HG03108 (cell line): ENCODE results near the gene RPS6KC1.
"Not testable (repeated sequence)": the region's sequence is repeated elsewhere in the genome, so short reads cannot be mapped to it uniquely, and the experiment has no call there.

Experiments
- ATAC-seq: cut with Tn5 transposase; IDR thresholded peaks from one replicate; pipeline ENCODE4 v1.9.1; 2021; ENCODE audit warnings: moderate library complexity; ENCODE audit not compliant: unreplicated experiment

Gene RPS6KC1, protein sequence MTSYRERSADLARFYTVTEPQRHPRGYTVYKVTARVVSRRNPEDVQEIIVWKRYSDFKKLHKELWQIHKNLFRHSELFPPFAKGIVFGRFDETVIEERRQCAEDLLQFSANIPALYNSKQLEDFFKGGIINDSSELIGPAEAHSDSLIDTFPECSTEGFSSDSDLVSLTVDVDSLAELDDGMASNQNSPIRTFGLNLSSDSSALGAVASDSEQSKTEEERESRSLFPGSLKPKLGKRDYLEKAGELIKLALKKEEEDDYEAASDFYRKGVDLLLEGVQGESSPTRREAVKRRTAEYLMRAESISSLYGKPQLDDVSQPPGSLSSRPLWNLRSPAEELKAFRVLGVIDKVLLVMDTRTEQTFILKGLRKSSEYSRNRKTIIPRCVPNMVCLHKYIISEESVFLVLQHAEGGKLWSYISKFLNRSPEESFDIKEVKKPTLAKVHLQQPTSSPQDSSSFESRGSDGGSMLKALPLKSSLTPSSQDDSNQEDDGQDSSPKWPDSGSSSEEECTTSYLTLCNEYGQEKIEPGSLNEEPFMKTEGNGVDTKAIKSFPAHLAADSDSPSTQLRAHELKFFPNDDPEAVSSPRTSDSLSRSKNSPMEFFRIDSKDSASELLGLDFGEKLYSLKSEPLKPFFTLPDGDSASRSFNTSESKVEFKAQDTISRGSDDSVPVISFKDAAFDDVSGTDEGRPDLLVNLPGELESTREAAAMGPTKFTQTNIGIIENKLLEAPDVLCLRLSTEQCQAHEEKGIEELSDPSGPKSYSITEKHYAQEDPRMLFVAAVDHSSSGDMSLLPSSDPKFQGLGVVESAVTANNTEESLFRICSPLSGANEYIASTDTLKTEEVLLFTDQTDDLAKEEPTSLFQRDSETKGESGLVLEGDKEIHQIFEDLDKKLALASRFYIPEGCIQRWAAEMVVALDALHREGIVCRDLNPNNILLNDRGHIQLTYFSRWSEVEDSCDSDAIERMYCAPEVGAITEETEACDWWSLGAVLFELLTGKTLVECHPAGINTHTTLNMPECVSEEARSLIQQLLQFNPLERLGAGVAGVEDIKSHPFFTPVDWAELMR

DNA sequence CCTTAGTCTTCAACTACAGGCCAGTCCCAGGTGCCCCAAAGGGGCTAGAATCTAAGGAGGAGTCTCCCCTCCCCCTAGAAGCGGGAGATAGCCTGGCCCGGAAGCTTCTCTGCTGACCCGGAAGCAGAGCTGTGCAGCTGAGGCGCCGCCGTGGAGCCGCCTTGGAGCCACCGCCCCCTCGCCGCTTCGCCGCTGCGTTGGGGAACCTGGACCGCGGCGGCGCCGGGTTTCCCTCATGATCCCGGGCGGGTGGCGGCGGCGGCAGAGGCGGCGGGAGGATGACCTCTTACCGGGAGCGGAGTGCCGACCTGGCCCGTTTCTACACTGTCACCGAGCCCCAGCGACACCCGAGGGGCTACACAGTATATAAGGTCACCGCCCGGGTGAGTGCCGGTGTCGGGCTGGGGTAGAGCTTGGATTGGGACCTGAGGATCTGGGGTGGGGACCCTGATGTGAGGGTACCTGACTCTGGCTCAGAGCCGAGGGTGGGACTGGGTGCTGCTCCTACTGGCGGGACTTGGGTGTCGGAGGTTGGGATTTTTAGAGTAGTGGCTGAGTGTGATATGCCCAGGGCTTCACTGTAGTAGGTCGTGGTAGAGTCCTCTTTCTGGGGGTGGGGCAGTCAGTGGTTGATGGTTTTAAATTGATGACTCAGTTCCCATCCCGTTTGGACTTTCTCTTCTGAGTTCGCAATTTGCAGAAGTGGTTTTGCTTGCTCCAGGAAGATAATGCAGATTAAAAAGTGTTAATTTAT, at the start of gene RPS6KC1:
RPS6KC1 (plus strand) TSS at position 115 of the 754 bp plus-strand sequence; CDS start at position 279, 164 bp downstream.
- ATAC-seq, result peak; percentile 98

DNA sequence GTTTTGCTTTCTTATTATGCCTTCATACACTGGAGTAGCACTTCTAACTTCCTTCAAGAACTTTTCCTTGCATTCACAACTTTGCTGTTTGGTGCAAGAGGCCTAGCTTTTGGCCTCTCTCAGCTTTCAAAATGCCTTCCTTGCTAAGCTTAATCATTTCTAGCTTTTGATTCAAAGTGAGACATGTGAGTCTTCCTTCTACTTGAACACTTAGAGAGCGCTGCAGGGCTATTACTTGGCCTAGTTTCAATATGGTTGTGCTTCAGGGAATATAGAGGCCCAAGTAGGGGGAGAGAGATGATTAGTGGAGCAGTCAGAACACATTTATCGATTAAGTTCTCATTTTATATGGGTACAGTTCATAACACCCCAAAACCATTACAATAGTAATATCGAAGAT, 47.8 kb upstream of the RPS6KC1 start:
- ATAC-seq, result no peak

DNA sequence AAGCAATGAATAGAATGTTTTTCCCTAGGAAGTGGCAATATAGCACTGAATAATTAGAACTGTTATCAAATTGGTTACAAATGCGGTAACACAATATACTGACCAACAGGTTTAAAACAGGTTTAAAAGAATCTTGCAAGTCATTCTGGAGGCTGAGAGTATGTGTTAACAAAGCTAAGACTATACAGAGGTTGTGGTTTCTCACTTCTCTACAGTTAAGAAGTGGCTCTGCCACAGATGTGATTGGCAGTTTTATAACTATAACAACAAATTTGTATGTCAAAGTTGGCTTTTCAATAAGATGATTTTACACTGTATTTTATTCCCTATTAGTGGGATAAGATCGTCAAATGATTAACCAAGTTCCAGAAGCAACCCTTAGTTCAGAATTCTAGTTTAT, 42.5 kb upstream of the RPS6KC1 start:
- peak; percentile 79 for ATAC-seq

DNA sequence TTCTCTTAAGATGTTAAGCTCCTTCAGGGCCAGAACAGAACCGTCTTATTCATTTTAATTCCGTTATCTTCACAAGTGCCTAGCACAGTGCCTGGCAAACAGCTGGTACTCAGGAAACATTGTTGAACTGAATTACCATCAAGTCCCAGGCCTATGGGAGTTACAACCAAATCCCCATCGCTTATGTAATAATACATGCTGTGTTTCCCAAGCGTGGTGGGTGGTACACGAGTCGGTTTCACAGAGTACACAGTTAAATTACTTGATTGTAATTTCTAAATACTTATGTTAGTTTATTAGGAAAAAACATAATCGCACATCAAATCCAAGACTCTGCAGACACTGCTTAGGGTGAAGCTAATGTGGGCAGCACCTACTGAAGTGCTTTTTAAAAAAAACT, 36.4 kb upstream of the RPS6KC1 start:
- ATAC-seq, result no peak

DNA sequence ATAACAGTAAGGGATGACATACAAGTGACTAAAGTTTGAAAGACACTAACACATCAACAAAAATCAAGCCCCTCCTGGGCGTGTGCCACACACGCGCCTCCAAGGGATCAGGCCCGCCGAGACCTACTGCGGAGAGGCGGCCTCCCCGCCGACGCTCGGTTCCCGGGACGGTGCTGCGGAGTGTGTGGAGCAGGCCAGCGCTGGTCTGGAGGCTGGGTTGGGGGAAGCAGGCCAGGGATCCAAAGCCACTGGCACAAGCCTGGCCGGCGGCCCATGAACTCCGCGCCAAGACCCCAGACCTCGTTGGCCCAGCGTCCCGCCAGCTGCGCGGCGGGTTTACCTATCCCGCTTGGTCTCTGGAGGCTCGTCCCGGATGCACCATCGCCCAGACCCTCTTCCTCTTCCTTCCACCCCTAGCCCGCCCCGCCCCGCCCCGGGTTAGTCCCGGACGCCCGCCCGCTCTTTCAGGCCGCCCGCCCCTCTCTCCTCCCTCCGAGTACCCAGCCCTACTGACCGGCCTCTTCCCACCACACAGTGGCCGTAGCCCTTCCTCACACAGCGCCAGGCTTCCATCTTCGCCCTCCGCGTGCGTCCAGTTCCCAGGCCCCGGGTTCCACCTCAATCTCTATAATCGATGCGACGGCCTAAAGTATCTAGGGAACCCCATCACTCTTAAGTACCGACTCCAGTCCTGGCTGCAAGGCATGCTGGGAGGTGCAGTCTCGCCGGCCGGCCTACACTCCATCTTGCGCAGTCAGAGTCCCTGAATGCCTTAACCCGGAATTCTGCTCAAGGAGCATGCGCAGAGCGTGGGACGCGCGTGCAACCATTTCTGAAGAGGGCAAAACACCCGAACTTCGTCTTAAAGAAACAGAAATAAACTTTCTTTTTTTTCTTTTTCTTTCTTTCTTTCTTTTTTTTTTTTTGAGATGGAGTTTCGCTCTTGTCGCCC, 35.7 kb upstream of the RPS6KC1 start, which contains the start of gene ANGEL2:
ANGEL2 (minus strand) TSS at position 769 of the 952 bp plus-strand sequence; CDS start at position 573, 196 bp downstream.
- ATAC-seq, result peak; percentile 91

DNA sequence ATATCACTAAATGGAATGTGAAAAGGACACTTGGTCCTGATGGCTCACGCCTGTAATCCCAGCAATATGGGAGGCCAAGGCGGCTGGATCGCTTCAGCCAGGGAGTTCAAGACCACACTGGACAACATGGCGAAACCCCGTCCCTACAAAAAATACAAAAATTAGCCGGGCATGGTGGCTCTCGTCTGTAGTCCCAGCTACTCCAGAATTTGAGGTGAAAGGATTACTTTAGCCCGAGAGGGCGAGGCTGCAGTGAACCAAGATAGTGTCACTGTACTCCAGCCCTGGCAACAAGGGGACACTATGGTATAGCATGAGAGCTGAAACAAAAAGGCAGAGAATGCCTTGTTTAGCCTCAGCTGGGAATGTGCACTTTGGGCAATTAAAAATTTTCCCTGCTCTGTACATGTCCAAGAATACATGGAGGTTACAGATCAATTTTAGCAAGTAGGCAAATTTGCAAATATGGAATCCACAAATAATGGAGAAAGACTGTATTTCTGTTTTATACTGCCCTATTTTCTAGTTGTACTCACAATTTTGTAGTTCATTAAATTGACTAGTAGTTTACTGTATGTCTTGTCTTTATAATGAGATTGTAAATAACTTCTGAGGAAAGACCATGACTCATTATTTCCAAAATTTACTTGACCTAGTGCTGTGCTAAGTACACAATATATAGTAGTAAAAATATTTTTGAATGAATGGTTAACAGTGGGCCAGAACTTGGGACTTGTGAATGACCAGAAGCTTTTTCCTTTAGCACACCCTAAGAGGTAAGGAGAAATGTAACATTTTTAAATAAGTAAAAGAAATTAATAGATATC, 33.4 kb upstream of the RPS6KC1 start:
- no peak for ATAC-seq

DNA sequence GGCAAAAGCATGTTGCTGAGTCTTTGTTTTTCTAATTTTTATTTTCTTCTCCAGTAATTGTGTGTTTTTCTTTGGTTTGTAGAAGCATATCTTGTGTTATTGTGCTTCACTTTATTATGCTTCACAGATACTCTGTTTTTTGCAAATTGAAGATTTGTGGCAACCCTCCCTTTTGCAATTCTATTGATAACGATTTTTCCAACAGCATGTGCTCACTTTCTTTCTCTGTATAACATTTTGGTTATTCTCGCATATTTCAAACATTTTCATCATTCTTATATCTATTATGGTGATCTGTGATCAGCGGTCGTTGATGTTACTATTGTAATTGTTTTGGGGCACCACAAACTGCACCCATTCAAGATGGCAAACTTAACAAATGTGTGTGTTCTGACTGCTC, 31.6 kb upstream of the RPS6KC1 start:
- no peak for ATAC-seq

DNA sequence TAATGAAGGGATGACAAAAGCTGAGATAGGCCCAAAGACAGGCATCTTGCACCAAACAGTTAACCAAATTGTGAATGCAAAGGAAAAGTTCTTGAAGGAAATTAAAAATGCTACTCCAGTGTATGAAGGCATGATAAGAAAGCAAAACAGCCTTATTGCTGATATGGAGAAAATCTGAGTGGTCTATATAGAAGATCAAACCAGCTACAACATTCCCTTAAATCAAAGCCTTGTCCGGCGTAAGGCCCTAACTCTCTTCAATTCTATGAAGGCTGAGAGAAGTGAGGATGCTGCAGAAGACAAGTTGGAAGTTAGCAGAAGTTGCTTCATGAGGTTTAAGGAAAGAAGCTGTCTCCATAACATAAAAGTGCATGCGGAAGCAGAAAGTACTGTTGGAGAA, 31.0 kb upstream of the RPS6KC1 start:
- no peak for ATAC-seq

DNA sequence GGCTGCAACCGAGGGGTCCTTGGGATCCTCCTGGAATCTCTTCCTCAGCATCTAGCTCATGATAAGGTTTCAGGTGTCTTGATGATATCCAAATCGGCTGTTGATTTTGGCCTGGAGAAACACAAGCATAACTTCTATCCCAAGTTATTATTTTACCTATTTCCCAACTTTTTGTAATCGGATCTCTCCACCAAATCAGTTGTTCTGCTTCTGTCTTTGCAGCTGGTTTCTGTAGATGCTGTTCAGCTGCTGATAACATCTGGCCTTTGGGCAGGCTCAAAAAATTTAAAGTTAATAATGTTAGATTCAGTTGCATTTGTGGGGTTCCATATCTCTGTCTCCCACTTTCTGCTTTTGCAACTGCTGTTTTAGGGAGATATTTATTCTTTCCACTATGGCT, 24.0 kb upstream of the RPS6KC1 start:
- not testable (repeated sequence) for ATAC-seq

DNA sequence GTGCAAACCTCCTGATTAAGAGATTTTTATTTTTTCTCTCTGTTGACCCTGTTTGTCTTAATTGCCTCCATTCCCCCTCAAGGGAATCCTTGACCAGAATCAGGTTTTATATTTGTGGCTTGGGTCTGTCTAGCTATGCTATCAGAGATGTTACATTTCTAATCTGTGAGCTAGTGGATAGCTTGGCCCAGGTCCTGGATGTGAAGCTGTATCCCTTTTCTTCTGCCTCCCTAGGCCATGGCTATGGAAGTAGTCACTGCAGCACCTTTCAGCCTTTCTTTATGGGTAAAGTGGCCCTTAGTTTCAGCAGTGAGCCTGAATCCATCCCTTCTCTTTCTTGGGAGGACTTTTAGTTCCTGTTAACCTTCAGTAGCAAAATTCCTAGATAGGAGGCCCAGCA, 18.4 kb upstream of the RPS6KC1 start:
- ATAC-seq, result no peak

DNA sequence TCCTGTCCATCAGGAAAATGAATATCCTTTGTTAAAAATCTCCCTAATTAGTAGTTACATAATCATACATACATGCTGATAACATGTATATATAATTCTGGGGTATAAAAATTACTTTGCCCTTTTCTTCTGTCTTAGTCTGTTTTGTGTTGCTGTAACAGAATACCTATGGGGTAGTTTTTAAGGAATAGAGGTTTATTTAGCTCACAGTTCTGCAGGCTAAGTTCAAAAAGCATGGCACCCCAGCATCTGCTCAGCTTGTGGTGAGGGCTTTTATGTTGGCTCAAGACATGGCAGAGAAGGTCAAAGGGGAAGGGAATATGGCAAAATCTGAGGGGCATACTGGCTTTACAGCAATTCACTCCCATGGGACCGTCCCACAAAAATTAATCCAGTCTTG, 16.3 kb upstream of the RPS6KC1 start:
- ATAC-seq, result no peak

DNA sequence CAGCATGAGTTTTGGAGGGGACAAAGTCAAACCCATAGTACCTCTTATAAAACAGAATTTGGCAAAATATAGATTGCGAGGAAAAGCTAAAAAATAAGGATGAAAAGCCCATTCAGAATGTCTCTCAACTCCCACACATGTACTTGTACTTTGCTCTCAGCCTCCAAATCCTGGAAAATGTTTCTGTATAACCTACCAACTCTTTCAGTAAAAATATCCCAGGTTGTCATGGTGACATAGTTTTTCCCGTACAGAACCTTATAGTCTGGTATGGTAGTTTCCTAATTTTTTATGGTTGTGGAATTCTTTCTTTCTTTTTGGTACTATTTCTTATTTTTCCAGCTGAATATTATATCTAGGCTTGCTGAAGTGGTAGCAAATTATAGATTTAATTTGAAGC, 15.5 kb upstream of the RPS6KC1 start:
- no peak for ATAC-seq

DNA sequence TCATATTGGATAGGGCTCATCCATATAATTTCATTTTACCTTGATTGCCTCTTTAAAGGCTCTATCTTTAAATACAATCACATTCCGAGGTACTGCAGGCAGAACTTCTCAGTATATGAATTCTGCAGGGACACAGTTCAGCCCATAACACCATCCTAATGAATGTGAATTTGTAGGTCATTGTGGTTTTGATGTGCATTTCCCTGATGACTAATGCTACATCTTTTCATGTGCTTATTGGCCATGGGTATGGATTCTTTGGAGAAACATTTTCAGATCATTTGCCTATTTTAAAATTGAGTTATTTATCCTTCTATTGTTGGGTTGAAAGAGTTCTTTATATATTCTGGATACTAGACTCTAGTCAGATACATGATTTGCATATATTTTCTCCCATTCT, 9.6 kb upstream of the RPS6KC1 start:
- no peak for ATAC-seq

DNA sequence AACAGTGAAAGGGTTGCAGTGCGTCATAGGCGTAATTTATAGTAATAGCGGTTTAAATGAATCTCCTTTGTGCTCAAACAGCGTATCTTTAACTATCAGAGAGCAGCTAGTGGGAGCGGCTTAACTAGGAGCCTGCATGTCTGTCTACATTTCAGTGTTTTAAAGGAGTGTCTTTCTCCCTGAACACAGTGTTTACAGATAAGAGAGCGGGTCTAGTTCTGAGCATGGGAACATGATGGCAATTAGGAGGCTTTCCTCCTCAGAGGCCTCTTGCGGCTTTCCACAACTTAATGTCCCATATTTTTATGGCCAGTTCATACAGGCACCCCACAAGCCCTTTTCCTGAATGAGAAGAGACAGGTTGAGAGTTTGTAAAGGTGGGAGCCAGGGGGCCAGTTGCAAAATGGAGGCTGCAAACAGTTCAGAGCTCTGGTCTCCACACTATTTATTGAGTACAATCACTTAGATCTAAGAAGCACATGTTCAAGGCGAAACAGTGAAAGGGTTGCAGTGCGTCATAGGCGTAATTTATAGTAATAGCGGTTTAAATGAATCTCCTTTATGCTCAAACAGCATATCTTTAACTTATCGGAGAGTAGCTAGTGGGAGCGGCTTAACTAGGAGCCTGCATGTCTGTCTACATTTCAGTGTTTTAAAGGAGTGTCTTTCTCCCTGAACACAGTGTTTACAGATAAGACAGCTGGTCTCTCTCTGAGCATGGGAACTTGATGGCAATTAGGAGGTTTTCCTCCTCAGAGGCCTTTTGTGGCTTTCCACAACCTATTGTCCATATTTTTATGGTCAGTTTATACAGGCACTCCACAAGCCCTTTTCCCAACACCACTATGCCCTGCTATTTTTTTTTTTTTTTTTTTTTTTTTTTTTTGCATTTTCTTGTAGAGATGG, 5.5 kb upstream of the RPS6KC1 start:
- ATAC-seq, result not testable (repeated sequence)

DNA sequence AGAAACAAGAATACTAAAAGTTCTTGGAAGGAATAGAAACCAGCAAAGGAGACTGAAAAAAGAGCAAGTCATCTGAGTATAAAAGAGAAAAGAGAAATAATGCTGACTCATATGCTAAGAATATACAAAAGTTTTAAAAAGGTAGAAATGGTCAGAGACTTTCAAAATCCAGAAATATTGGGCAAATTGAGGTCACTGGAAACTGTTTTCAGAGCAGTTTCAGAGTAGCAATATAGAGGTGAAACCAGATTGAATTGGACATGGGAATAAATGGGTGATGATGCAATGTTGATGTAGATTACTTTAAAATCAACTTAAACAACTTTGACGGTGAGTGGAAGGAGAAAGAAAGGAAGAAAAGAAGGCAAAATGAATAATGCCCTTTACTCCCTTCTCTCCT, 1.8 kb upstream of the RPS6KC1 start:
- ATAC-seq, result no peak

DNA sequence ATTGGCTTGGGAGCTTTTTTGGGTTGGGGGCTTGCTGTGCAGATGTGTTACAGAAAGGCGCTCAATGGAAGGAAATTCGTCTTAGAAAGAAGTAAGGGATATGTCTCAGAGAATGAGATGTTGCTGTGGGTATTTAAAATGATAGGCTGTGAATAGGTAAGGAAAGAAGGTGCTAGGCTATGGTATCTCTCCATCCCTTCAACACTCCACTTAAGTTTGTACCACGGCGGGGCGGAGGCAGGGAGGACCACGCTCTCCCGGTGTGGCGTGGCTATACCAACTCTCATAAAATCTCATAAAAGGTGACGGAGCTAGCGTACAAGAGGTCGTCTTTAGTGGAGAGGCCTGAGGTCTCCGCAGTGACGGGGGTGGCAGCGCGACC, 305 bp upstream of the RPS6KC1 start:
- ATAC-seq, result no peak

DNA sequence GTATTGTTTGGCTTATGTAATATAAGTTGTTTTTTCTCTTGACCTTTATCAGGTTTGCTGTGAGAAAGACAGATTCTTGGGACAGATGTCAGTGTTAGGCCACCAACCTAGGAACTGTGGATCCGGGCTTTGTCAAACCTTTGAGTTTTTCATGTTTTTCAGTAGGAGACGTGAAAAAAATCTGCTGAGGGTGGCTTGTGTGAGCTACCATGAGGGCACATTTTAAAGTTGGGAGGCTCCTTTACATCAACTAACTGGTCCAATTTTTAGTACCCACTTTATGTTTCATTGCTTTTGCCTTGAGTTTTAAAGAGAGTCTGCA, 801 bp downstream of the RPS6KC1 start:
- ATAC-seq, result no peak

DNA sequence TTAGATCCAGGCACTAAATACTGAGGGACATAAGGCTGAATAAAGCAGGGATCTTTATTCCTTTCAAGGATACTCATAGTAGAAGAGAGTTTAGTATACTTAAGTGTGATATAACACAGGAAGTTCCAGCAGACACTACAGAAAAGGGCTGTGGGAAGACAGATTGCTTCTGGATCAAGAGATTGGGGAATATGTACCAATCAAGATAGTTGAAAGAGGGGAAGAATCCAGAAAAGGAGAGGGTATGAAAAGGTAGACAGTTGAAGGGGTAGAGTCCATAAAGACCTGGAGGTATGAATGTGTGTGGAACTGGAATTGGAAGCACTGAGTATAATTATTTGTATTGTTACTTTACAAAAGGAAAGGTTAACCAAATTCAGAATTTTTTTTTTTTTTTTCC, 2.4 kb downstream of the RPS6KC1 start:
- no peak for ATAC-seq
